HEK293 (cell line): Measurements from ENCODE around the gene FAM98C.

Source experiments
- CTCF ChIA-PET: fragments of 350-600 bp; formaldehyde crosslinking; extraction: SDS; loops from one replicate; lab custom pipeline; 2021; ENCODE audit warnings: antibody characterized with exemption; lab: Yijun Ruan, JAX
- POLR2A ChIA-PET: fragments of 300-600 bp; formaldehyde crosslinking; extraction: SDS; loops from one replicate; lab custom pipeline; 2020; ENCODE audit warnings: antibody characterized with exemption, inconsistent platforms; lab: Yijun Ruan, JAX
- H3K27ac ChIP-seq: fragments of 200-500 bp; sonication (Bioruptor generic); 2 replicates; pipeline ENCODE4 v1.5.1; 2014; ENCODE audit warnings: low read depth, low read length, control low read depth, inconsistent platforms; ENCODE audit errors: extremely low read depth
- H3K36me3 ChIP-seq, 2 experiments: fragments of 200-500 bp in 1 of 2; sonication (Bioruptor generic) in 1 of 2; 1 replicate in 1 of 2; 2 replicates in 1 of 2; pipeline ENCODE4 v1.5.1; 2014 to 2017; ENCODE audit warnings: inconsistent platforms in 2 of 2, low read length in 2 of 2; ENCODE audit not compliant: control insufficient read depth in 2 of 2, insufficient read depth in 1 of 2
- H3K4me1 ChIP-seq: fragments of 200-500 bp; sonication (Bioruptor generic); 2 replicates; pipeline ENCODE4 v1.5.1; 2014; ENCODE audit warnings: mild to moderate bottlenecking, low read length, inconsistent platforms; ENCODE audit not compliant: control insufficient read depth, insufficient read depth
- H3K4me3 ChIP-seq: 2 replicates; pipeline ENCODE4 v1.5.1; 2011; ENCODE audit warnings: low read depth, mild to moderate bottlenecking, control low read depth, low read length, moderate library complexity
- H3K9me3 ChIP-seq: fragments of 200-500 bp; sonication (Bioruptor generic); 2 replicates; pipeline ENCODE4 v1.5.1; 2014; ENCODE audit warnings: low read depth, low read length, inconsistent platforms; ENCODE audit not compliant: control insufficient read depth, insufficient read depth
- BCL11B ChIP-seq: fragments of 450-650 bp; formaldehyde crosslinking; IDR thresholded peaks from 2 replicates; pipeline ENCODE4 v1.5.1; 2016; ENCODE audit warnings: low read depth, missing biosample characterization, missing genetic modification characterization
- BCL6B ChIP-seq: fragments of 450-650 bp; formaldehyde crosslinking; IDR thresholded peaks from 2 replicates; pipeline ENCODE4 v1.5.1; 2017; ENCODE audit warnings: missing biosample characterization, missing genetic modification characterization
- PRDM10 ChIP-seq: fragments of 450-650 bp; formaldehyde crosslinking; IDR thresholded peaks from 2 replicates; pipeline ENCODE4 v1.5.1; 2016; ENCODE audit warnings: missing biosample characterization, missing genetic modification characterization
- WT1 ChIP-seq: fragments of 450-650 bp; formaldehyde crosslinking; IDR thresholded peaks from 2 replicates; pipeline ENCODE4 v1.5.1; 2016; ENCODE audit warnings: missing biosample characterization, missing genetic modification characterization
- ZBTB11 ChIP-seq: fragments of 450-650 bp; formaldehyde crosslinking; conservative IDR thresholded peaks from 2 replicates; pipeline ENCODE4 v1.5.1; 2016; ENCODE audit warnings: low read depth, missing biosample characterization, missing genetic modification characterization
- ZBTB20 ChIP-seq: fragments of 450-650 bp; formaldehyde crosslinking; IDR thresholded peaks from 2 replicates; pipeline ENCODE4 v1.5.1; 2016; ENCODE audit warnings: missing biosample characterization, missing genetic modification characterization
- ZNF16 ChIP-seq: fragments of 450-650 bp; formaldehyde crosslinking; IDR thresholded peaks from 2 replicates; pipeline ENCODE4 v1.5.1; 2016; ENCODE audit warnings: low read depth, missing biosample characterization, missing genetic modification characterization
- ZNF561 ChIP-seq: fragments of 450-650 bp; IDR thresholded peaks from 2 replicates; pipeline ENCODE4 v1.5.1; 2018; ENCODE audit warnings: missing biosample characterization, missing genetic modification characterization, borderline replicate concordance
- ZNF785 ChIP-seq: fragments of 450-650 bp; formaldehyde crosslinking; IDR thresholded peaks from 2 replicates; pipeline ENCODE4 v1.5.1; 2016; ENCODE audit warnings: missing biosample characterization, missing genetic modification characterization
- TF ChIP-seq, protein P1 (sequence below): fragments of 450-650 bp; formaldehyde crosslinking; IDR thresholded peaks from 2 replicates; pipeline ENCODE4 v1.5.1; 2016; ENCODE audit warnings: missing biosample characterization, missing genetic modification characterization, borderline replicate concordance

Gene FAM98C

DNA sequence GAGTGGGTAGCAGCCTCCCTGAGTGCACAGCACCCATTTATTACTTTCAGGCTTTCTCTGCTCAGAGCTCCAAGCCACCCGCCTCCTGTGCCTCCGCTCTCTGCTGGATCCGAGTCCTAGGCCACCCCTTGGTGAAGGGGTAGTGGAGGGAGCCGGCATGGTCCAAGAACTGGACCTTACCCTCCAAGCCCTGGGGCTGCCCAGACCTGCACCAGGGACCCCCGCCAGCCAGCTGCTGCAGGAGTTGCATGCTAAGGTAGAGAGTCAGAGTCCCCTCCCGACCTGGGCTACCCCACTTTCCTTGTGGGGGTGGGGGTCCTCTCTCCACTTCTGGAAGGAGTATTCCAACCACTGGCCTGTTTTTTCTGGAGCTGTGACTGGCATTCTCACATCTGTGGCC lies 2.0 kb downstream of the FAM98C start:
- ChIA-PET POLR2A (interaction anchor here (0.9 to 5.6 kb wide), 3 partner anchors 17 to 31 kb away, joined by 3 to 68 read pairs (median 3); partner anchors contain the start of genes GGN, PSMD8 and SPRED3), CTCF (interaction anchor here (0.5 to 4.8 kb wide), 16 partner anchors 8 to 808 kb away, joined by 3 to 77 read pairs (median 6); partner anchors contain the start of genes GGN and SPRED3)
- Histone ChIP-seq H3K36me3 (peaks cover 14 to 29% of the 10 kb centered on the region in 2 experiments; a peak in 2 of 3 replicates), H3K27ac (no peak overlapping the region), H3K4me3 (no peak overlapping the region), H3K4me1 (peaks cover 10% of the 10 kb centered on the region), H3K9me3 (no peaks in the 10 kb centered on the region)
- TF ChIP-seq BCL11B (no peak), PRDM10 (tag by site-specific recombination) (peak; percentile 53; the same call in 1 of the 2 replicates)

GRCh38 chr19:38405276-38405675 lies 2.4 kb downstream of the FAM98C start:
- no peaks in the 10 kb centered on the region for H3K9me3 ChIP-seq
- 0 out of 2 replicates have a peak overlapping the region, but pooled peaks have one; percentile 9 for H3K27ac ChIP-seq
- ChIA-PET POLR2A (interaction anchor here (1.0 to 5.6 kb wide), 2 partner anchors 17 to 31 kb away, joined by 3 to 68 read pairs; partner anchors contain the start of genes GGN, PSMD8 and SPRED3), CTCF (interaction anchor here (0.5 to 4.8 kb wide), 15 partner anchors 8 to 807 kb away, joined by 3 to 77 read pairs (median 4); partner anchors contain the start of genes GGN and SPRED3)
- H3K36me3 ChIP-seq, result peaks cover 14 to 29% of the 10 kb centered on the region in 2 experiments; a peak in 2 of 3 replicates
- H3K4me1 ChIP-seq, result peaks cover 10% of the 10 kb centered on the region
- no peak overlapping the region for H3K4me3 ChIP-seq
- no peak for TF ChIP-seq ZNF785 (tag by site-specific recombination)
- no peak for TF ChIP-seq ZNF16
- no peak for TF ChIP-seq BCL6B (tag by site-specific recombination)
- no peak for TF ChIP-seq ZBTB11 (tag by site-specific recombination)
- TF ChIP-seq, protein P1, sequence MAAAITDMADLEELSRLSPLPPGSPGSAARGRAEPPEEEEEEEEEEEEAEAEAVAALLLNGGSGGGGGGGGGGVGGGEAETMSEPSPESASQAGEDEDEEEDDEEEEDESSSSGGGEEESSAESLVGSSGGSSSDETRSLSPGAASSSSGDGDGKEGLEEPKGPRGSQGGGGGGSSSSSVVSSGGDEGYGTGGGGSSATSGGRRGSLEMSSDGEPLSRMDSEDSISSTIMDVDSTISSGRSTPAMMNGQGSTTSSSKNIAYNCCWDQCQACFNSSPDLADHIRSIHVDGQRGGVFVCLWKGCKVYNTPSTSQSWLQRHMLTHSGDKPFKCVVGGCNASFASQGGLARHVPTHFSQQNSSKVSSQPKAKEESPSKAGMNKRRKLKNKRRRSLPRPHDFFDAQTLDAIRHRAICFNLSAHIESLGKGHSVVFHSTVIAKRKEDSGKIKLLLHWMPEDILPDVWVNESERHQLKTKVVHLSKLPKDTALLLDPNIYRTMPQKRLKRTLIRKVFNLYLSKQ, result no peak
- no peak for TF ChIP-seq ZBTB20
- TF ChIP-seq WT1 (tag by site-specific recombination), result no peak
- TF ChIP-seq ZNF561 (tag by site-specific recombination), result no peak
